ENCODE measurements around the gene CCBE1. TPM values are rescaled to one million over a fixed set of nuclear protein-coding genes. Genes with fewer than 3 reads are reported as not detected.

The CCBE1 gene
- total RNA-seq, 3 donors from 2014 or later (not counting 1 experiment from before 2014, with no cell fraction given): 0.05 TPM; not detected in 2

DNA sequence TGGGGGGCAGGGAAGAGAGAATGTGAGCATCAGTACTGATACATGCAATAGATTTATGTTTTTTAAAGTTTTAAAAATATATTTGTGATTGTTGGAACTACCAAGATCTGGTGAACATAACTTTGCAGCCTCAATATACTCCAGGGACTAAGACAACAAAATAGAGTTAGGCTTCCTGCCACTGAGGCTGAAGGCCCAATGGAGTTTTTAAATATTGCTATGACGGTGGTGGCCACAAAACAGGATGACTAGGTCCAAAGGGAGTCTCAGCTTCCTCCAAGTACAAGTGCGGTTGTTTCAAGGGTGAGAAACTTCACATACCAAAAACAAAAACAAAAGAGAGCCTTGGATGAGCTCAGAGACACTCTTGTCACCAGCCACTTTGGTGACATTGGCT lies 72.9 kb downstream of the CCBE1 start:
- no peak overlapping the region for H3K4me3 Mint-ChIP-seq
- no peaks in the 10 kb centered on the region for H3K4me1 ChIP-seq (ENCODE audit: control insufficient read depth, insufficient read depth, low read length)
- H3K27me3 Mint-ChIP-seq (ENCODE audit: low read depth in 2 of 2): no peaks in the 10 kb centered on the region
- H3K36me3 Mint-ChIP-seq: no peaks in the 10 kb centered on the region
- DNase-seq (no peak), ATAC-seq (no peak)
- no peak overlapping the region for H3K4me3 ChIP-seq (ENCODE audit: low read length)
- TF ChIP-seq, protein P1, sequence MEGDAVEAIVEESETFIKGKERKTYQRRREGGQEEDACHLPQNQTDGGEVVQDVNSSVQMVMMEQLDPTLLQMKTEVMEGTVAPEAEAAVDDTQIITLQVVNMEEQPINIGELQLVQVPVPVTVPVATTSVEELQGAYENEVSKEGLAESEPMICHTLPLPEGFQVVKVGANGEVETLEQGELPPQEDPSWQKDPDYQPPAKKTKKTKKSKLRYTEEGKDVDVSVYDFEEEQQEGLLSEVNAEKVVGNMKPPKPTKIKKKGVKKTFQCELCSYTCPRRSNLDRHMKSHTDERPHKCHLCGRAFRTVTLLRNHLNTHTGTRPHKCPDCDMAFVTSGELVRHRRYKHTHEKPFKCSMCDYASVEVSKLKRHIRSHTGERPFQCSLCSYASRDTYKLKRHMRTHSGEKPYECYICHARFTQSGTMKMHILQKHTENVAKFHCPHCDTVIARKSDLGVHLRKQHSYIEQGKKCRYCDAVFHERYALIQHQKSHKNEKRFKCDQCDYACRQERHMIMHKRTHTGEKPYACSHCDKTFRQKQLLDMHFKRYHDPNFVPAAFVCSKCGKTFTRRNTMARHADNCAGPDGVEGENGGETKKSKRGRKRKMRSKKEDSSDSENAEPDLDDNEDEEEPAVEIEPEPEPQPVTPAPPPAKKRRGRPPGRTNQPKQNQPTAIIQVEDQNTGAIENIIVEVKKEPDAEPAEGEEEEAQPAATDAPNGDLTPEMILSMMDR (IDR thresholded peaks at IDR 0.05): no peak
- intact Hi-C loops (cut with micrococcal nuclease): no loop called here
- H3K4me1 Mint-ChIP-seq: no peaks in the 10 kb centered on the region
- no peaks in the 10 kb centered on the region for H3K27me3 ChIP-seq (ENCODE audit: control insufficient read depth, insufficient read depth, low read length)
- H3K27ac ChIP-seq (ENCODE audit: low read length): no peak overlapping the region
- H3K36me3 ChIP-seq (ENCODE audit: control insufficient read depth, insufficient read depth, low read length): no peaks in the 10 kb centered on the region
- no peak overlapping the region for H3K27ac Mint-ChIP-seq
- 65% methylated on average over 2 of the region's 2 CpGs for WGBS (ENCODE audit: insufficient coverage)
- H3K9me3 Mint-ChIP-seq: no peaks in the 10 kb centered on the region
- no peaks in the 10 kb centered on the region for H3K9me3 ChIP-seq (ENCODE audit: control insufficient read depth, insufficient read depth, low read length)

DNA sequence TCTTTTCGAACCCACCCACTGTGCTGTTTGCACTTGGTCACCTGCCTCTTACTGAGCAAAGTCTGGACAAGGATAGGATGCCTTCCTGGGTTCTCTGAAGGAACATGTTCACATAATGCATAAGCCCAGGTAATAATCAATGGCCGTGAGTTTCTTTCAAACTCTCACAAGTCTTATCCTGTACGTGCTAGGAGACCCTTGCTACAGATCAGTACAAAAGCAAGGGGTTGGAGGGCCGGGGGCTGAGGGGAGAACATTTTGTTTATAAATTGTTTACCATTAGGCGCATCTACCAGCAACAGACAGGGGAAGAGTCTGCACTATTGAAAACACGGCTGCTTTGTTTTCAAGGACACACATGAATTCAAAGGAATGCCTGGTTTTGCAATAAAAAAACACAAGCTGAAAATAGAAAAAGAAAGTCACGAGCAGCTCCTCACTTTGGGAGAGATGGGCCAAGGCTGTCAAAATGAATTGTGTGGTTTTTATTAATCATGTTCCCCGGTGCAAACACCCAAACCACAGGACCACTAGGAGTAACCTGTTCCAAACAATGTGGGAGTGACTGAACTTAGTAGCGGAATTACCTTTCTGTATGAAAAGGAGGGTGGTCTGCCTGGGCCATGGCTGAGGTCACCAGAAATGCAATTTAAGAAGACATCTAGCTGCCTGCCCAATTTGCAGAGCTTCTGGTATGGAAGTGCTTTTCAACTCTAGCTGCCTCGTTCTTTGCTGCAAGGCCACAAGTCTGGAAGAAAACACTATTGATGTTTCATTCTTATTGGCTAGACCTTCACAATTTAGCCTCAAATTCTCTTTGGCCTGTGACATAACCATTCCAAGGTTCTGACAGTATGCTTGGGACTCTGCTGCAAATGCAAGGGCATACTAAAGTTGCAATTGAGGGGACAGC lies 73.5 kb downstream of the CCBE1 start:
- Mint-ChIP-seq H3K36me3 (no peaks in the 10 kb centered on the region), H3K27me3 (ENCODE audit: low read depth in 2 of 2) (no peaks in the 10 kb centered on the region), H3K9me3 (no peaks in the 10 kb centered on the region), H3K27ac (no peak overlapping the region), H3K4me3 (no peak overlapping the region), H3K4me1 (no peaks in the 10 kb centered on the region)
- ATAC-seq: no peak
- Histone ChIP-seq H3K36me3 (ENCODE audit: control insufficient read depth, insufficient read depth, low read length) (no peaks in the 10 kb centered on the region), H3K27ac (ENCODE audit: low read length) (no peak overlapping the region), H3K9me3 (ENCODE audit: control insufficient read depth, insufficient read depth, low read length) (no peaks in the 10 kb centered on the region), H3K4me1 (ENCODE audit: control insufficient read depth, insufficient read depth, low read length) (no peaks in the 10 kb centered on the region), H3K4me3 (ENCODE audit: low read length) (no peak overlapping the region), H3K27me3 (ENCODE audit: control insufficient read depth, insufficient read depth, low read length) (no peaks in the 10 kb centered on the region)
- DNase-seq: no peak
- TF ChIP-seq, protein P1 (IDR thresholded peaks at IDR 0.05): no peak
- 56% methylated on average over 10 of the region's 10 CpGs for whole genome bisulfite sequencing (ENCODE audit: insufficient coverage)
- intact Hi-C loops (cut with micrococcal nuclease): no loop called here

DNA sequence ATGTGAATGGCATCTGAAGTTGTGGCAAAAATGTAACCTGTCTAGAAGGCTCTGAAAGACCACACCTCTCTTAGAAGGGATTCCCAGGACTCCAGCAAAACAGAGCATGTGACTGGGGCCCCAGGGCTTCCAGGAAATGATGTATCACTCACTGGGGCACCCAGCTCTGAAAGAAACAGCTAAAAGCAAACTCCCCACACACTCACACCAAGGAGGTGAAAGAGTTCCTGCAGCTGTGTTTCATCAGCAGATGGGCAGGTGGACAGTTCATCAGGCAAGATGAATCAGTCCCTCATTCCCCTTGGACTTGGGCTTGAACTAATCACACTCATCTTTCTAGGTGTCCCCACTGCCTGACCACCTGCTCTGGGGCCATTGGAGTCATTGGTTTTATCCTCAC lies 76.2 kb downstream of the CCBE1 start:
- Histone ChIP-seq H3K27ac (ENCODE audit: low read length) (no peak overlapping the region), H3K36me3 (ENCODE audit: control insufficient read depth, insufficient read depth, low read length) (no peaks in the 10 kb centered on the region), H3K4me3 (ENCODE audit: low read length) (no peak overlapping the region), H3K27me3 (ENCODE audit: control insufficient read depth, insufficient read depth, low read length) (no peaks in the 10 kb centered on the region), H3K9me3 (ENCODE audit: control insufficient read depth, insufficient read depth, low read length) (no peaks in the 10 kb centered on the region), H3K4me1 (ENCODE audit: control insufficient read depth, insufficient read depth, low read length) (no peaks in the 10 kb centered on the region)
- DNase-seq: no peak
- Mint-ChIP-seq H3K27me3 (ENCODE audit: low read depth in 2 of 2) (no peaks in the 10 kb centered on the region), H3K36me3 (no peaks in the 10 kb centered on the region), H3K4me3 (no peak overlapping the region), H3K27ac (no peak overlapping the region), H3K4me1 (no peaks in the 10 kb centered on the region), H3K9me3 (no peaks in the 10 kb centered on the region)
- TF ChIP-seq, protein P1 (IDR thresholded peaks at IDR 0.05): no peak
- no peak for ATAC-seq
- intact Hi-C loops (cut with micrococcal nuclease): no loop called here

DNA sequence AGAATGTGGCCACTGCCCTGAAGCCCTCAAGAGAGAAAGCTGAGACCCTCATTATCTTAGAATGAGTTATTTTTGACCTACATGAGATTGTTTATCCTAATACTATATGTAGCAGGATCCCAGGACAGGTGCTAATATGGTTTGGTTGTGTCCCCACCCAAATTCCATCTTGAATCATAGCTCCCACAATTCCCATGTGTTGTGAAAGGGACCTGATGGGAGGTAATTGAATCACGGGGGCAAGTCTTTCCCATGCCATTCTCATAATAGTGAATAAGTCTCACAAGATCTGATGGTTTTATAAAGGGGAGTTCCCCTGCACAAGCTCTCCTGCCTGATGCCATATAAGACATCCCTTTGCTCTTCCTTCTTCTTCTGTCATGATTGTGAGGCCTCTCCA lies 76.8 kb downstream of the CCBE1 start:
- DNase-seq: no peak
- no peak overlapping the region for H3K4me3 Mint-ChIP-seq
- no peaks in the 10 kb centered on the region for H3K27me3 Mint-ChIP-seq (ENCODE audit: low read depth in 2 of 2)
- intact Hi-C loops (cut with micrococcal nuclease): no loop called here
- no peaks in the 10 kb centered on the region for H3K27me3 ChIP-seq (ENCODE audit: control insufficient read depth, insufficient read depth, low read length)
- peaks cover 0 to 3% of the 10 kb centered on the region in 2 donors for H3K9me3 Mint-ChIP-seq
- H3K27ac ChIP-seq (ENCODE audit: low read length): no peak overlapping the region
- H3K4me1 ChIP-seq (ENCODE audit: control insufficient read depth, insufficient read depth, low read length): no peaks in the 10 kb centered on the region
- ATAC-seq: no peak
- H3K36me3 Mint-ChIP-seq: no peaks in the 10 kb centered on the region
- 100% methylated on average over 1 of the region's 1 CpG for WGBS (ENCODE audit: insufficient coverage)
- no peaks in the 10 kb centered on the region for H3K4me1 Mint-ChIP-seq
- H3K4me3 ChIP-seq (ENCODE audit: low read length): no peak overlapping the region
- H3K36me3 ChIP-seq (ENCODE audit: control insufficient read depth, insufficient read depth, low read length): no peaks in the 10 kb centered on the region
- no peaks in the 10 kb centered on the region for H3K9me3 ChIP-seq (ENCODE audit: control insufficient read depth, insufficient read depth, low read length)
- TF ChIP-seq, protein P1 (IDR thresholded peaks at IDR 0.05): no peak
- no peak overlapping the region for H3K27ac Mint-ChIP-seq

Data from natural killer cell (primary cell).